H1 (cell line): Measurements from ENCODE around the gene MACROD1. TPM values are rescaled to one million over a fixed set of nuclear protein-coding genes. Genes with fewer than 3 reads are reported as not detected.

Experiments
- FOSL1 ChIP-seq: IDR thresholded peaks from 2 replicates; pipeline ENCODE4 v1.6.1; 2011; ENCODE audit warnings: mild to moderate bottlenecking, low read depth, low read length, moderate library complexity; ENCODE audit not compliant: insufficient read depth
- HDAC2 ChIP-seq, 2 experiments: fragments of 300-600 bp in 1 of 2; sonication (generic) in 1 of 2; IDR thresholded peaks; 2 replicates each; pipeline ENCODE4 v1.6.1; 2011 to 2012; ENCODE audit warnings: low read depth in 2 of 2, low read length in 2 of 2, mild to moderate bottlenecking in 2 of 2, moderate library complexity in 2 of 2, borderline replicate concordance in 1 of 2, inconsistent platforms in 1 of 2
- NRF1 ChIP-seq: IDR thresholded peaks from 2 replicates; pipeline ENCODE4 v1.6.1; 2011; ENCODE audit warnings: mild to moderate bottlenecking, low read depth, low read length, improper control_type of control experiment
- RXRA ChIP-seq: IDR thresholded peaks from 2 replicates; pipeline ENCODE4 v1.6.1; 2011; ENCODE audit warnings: low read depth, mild to moderate bottlenecking, low read length, moderate library complexity; ENCODE audit not compliant: insufficient read depth
- SIN3A ChIP-seq, 2 experiments: IDR thresholded peaks in 1 of 2; conservative IDR thresholded peaks in 1 of 2; 2 replicates each; pipeline ENCODE4 v1.6.1; 2011 to 2012; ENCODE audit warnings: low read length in 2 of 2, improper control_type of control experiment in 1 of 2, low read depth in 1 of 2, mild to moderate bottlenecking in 1 of 2
- SRF ChIP-seq: IDR thresholded peaks from 2 replicates; pipeline ENCODE4 v1.6.1; 2011; ENCODE audit warnings: mild to moderate bottlenecking, low read depth, low read length, moderate library complexity
- polyA plus RNA-seq, 7 experiments: library from polyadenylated mRNA; depleted of rRNA in 3 of 7; stranded (reverse) in 5 of 7; unstranded in 2 of 7; fragments of >200 nt in 5 of 7; fragments of 200-250 nt in 2 of 7; gene quantifications; 1 replicate in 5 of 7; 2 replicates in 1 of 7; 4 replicates in 1 of 7; pipeline versions ENCODE4 v1.2.1 to v1.2.3, GENCODE V29; 2011 to 2013; ENCODE audit warnings: missing spikeins in 2 of 7, mixed read lengths in 2 of 7
- total RNA-seq: library from RNA; stranded (reverse); fragmentation: NEBNext Ultra II Directional; extraction: Animal tissue kit (Norgen Biotek cat#: 25700); gene quantifications from 2 replicates; pipeline ENCODE4 v1.2.1, GENCODE V29; 2021
- TF ChIP-seq, protein P1 (sequence below): IDR thresholded peaks from 2 replicates; pipeline ENCODE4 v1.6.1; 2012; ENCODE audit warnings: inconsistent platforms
- TF ChIP-seq, protein P2 (sequence below): fragments of 300-600 bp; sonication (generic); IDR thresholded peaks from 2 replicates; pipeline ENCODE4 v1.7.1; 2012; ENCODE audit warnings: low read length, moderate library complexity, mild to moderate bottlenecking, inconsistent platforms; ENCODE audit not compliant: insufficient replicate concordance

MACROD1 gene
- total and polyA plus RNA-seq, 2 of the 8 experiments (the other 6 are each of a cell fraction or from before 2014, with no cell fraction given) = 19.5 to 34.1 TPM

DNA sequence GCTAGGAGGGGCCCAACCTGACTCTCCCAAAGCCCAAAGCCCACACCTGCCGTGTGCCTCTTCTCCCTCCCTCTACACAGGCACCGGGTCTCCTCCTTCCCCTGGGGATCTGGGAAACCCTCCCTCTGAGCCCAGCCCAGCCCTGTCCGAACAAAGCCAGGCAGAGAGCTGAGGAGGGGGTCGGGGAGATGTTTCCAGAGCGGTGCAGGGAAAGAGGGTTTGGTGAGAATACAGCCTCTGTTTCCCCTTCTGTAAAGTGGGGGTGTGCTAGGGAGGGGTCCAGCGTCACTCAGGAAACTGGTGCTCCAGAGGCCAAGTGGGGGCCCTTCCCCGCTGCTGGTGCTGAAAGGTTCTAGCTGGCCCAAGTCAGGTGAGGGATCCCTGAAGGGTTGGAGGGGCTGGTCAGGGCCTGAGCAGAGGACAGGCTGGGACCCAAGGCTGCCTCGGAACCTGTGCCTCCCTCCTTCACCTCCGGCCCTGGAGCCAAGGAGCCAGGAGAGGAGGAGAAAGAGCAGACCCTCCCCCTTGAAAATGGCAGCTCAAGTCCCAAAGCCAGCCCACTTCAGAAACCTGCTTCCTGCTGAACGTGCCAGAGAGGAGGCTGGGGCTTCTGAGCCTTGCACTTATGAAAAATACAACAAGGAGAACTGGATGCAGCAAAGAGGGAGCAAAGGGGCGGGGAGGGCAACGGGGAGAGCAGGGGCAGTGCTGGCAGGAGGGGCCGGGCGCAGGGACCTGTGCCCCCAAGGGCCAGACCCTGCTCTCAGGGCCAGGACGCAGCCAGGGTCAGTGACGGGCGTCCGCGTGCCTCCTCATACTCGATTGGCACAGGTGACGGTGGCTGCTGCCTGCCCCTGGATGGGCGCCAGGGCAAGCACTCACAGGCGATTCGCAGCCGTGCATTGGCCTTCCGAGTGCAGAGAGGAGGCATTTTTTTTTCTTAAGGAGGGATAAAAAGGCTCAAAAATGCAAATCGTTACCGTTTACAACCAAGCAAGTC is 43.2 kb downstream of the MACROD1 start (continued):
- TF ChIP-seq NRF1 (no peak), HDAC2 (IDR thresholded peaks at IDR 0.05; ENCODE audit: borderline replicate concordance in 1 of 2, low read depth in 2 of 2, low read length in 2 of 2) (no peak), RXRA (no peak), FOSL1 (no peak), SIN3A (conservative IDR thresholded peaks at IDR 0.05 in 1 of 2, IDR thresholded peaks at IDR 0.05 in 1 of 2; ENCODE audit: low read depth in 1 of 2, low read length in 2 of 2) (no peak), SRF (no peak)
- TF ChIP-seq, protein P1, sequence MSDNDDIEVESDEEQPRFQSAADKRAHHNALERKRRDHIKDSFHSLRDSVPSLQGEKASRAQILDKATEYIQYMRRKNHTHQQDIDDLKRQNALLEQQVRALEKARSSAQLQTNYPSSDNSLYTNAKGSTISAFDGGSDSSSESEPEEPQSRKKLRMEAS = no peak
- TF ChIP-seq, protein P2, sequence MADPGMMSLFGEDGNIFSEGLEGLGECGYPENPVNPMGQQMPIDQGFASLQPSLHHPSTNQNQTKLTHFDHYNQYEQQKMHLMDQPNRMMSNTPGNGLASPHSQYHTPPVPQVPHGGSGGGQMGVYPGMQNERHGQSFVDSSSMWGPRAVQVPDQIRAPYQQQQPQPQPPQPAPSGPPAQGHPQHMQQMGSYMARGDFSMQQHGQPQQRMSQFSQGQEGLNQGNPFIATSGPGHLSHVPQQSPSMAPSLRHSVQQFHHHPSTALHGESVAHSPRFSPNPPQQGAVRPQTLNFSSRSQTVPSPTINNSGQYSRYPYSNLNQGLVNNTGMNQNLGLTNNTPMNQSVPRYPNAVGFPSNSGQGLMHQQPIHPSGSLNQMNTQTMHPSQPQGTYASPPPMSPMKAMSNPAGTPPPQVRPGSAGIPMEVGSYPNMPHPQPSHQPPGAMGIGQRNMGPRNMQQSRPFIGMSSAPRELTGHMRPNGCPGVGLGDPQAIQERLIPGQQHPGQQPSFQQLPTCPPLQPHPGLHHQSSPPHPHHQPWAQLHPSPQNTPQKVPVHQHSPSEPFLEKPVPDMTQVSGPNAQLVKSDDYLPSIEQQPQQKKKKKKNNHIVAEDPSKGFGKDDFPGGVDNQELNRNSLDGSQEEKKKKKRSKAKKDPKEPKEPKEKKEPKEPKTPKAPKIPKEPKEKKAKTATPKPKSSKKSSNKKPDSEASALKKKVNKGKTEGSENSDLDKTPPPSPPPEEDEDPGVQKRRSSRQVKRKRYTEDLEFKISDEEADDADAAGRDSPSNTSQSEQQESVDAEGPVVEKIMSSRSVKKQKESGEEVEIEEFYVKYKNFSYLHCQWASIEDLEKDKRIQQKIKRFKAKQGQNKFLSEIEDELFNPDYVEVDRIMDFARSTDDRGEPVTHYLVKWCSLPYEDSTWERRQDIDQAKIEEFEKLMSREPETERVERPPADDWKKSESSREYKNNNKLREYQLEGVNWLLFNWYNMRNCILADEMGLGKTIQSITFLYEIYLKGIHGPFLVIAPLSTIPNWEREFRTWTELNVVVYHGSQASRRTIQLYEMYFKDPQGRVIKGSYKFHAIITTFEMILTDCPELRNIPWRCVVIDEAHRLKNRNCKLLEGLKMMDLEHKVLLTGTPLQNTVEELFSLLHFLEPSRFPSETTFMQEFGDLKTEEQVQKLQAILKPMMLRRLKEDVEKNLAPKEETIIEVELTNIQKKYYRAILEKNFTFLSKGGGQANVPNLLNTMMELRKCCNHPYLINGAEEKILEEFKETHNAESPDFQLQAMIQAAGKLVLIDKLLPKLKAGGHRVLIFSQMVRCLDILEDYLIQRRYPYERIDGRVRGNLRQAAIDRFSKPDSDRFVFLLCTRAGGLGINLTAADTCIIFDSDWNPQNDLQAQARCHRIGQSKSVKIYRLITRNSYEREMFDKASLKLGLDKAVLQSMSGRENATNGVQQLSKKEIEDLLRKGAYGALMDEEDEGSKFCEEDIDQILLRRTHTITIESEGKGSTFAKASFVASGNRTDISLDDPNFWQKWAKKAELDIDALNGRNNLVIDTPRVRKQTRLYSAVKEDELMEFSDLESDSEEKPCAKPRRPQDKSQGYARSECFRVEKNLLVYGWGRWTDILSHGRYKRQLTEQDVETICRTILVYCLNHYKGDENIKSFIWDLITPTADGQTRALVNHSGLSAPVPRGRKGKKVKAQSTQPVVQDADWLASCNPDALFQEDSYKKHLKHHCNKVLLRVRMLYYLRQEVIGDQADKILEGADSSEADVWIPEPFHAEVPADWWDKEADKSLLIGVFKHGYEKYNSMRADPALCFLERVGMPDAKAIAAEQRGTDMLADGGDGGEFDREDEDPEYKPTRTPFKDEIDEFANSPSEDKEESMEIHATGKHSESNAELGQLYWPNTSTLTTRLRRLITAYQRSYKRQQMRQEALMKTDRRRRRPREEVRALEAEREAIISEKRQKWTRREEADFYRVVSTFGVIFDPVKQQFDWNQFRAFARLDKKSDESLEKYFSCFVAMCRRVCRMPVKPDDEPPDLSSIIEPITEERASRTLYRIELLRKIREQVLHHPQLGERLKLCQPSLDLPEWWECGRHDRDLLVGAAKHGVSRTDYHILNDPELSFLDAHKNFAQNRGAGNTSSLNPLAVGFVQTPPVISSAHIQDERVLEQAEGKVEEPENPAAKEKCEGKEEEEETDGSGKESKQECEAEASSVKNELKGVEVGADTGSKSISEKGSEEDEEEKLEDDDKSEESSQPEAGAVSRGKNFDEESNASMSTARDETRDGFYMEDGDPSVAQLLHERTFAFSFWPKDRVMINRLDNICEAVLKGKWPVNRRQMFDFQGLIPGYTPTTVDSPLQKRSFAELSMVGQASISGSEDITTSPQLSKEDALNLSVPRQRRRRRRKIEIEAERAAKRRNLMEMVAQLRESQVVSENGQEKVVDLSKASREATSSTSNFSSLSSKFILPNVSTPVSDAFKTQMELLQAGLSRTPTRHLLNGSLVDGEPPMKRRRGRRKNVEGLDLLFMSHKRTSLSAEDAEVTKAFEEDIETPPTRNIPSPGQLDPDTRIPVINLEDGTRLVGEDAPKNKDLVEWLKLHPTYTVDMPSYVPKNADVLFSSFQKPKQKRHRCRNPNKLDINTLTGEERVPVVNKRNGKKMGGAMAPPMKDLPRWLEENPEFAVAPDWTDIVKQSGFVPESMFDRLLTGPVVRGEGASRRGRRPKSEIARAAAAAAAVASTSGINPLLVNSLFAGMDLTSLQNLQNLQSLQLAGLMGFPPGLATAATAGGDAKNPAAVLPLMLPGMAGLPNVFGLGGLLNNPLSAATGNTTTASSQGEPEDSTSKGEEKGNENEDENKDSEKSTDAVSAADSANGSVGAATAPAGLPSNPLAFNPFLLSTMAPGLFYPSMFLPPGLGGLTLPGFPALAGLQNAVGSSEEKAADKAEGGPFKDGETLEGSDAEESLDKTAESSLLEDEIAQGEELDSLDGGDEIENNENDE = no peak
- TF ChIP-seq, all 59 proteins: peak for 0
